PC-9 (cell line): ENCODE measurements around the gene NRSN1. TPM values are rescaled to one million over a fixed set of nuclear protein-coding genes. Genes with fewer than 3 reads are reported as not detected.

Source experiments
- BruUV-seq: library from RNA; stranded (reverse); fragments of 400-500 nt; replicated peaks from 2 replicates; lab custom pipeline; 2021; lab: Mats Ljungman, UMichigan
- CTCF ChIA-PET: fragments of 300-600 bp; sonication (Branson Sonifier 250); formaldehyde crosslinking; loops from one replicate; lab custom pipeline; 2022; ENCODE audit warnings: antibody characterized with exemption; lab: Charles Lee
- POLR2A ChIA-PET: fragments of 300-600 bp; sonication (Branson Sonifier 250); formaldehyde crosslinking; loops from one replicate; lab custom pipeline; 2022; ENCODE audit warnings: antibody characterized with exemption; ENCODE audit not compliant: unreplicated experiment; lab: Charles Lee
- DNase-seq, 2 experiments: peaks; one replicate each; pipeline versions ENCODE4 v3.0.0 to v3.0.0-alpha.2; 2015 to 2022; ENCODE audit warnings: mixed read lengths in 1 of 2
- H2AFZ ChIP-seq: fragments of 200-600 bp; sonication (generic); 2 replicates; pipeline ENCODE4 v1.8.1; 2017; ENCODE audit warnings: antibody characterized with exemption
- H3F3A ChIP-seq: fragments of 200-600 bp; sonication (generic); 2 replicates; pipeline ENCODE4 v1.8.1; 2017; ENCODE audit warnings: antibody characterized with exemption, mild to moderate bottlenecking, low read depth; ENCODE audit not compliant: insufficient read depth
- H3K27ac ChIP-seq: fragments of 200-600 bp; sonication (generic); 2 replicates; pipeline ENCODE4 v1.6.1; 2016; ENCODE audit warnings: mixed run types
- H3K27me3 ChIP-seq: fragments of 200-600 bp; sonication (generic); 2 replicates; pipeline ENCODE4 v1.6.1; 2016; ENCODE audit warnings: low read depth, mixed run types; ENCODE audit not compliant: insufficient read depth
- H3K36me3 ChIP-seq: fragments of 200-600 bp; sonication (generic); 2 replicates; pipeline ENCODE4 v1.6.1; 2016; ENCODE audit warnings: low read depth, mixed run types
- H3K4me1 ChIP-seq: fragments of 200-600 bp; sonication (generic); replicated peaks from 2 replicates; pipeline ENCODE4 v1.6.1; 2016; ENCODE audit warnings: mixed run types; ENCODE audit not compliant: insufficient read depth
- H3K4me2 ChIP-seq: fragments of 200-600 bp; sonication (generic); 2 replicates; pipeline ENCODE4 v1.6.1; 2017; ENCODE audit warnings: mixed run types
- H3K4me3 ChIP-seq: fragments of 200-600 bp; sonication (generic); 2 replicates; pipeline ENCODE4 v1.6.1; 2016; ENCODE audit warnings: mixed run types
- H3K79me2 ChIP-seq: fragments of 200-600 bp; sonication (generic); 2 replicates; pipeline ENCODE4 v1.6.1; 2017; ENCODE audit warnings: low read depth, mixed run types
- H3K9me2 ChIP-seq: fragments of 200-600 bp; sonication (generic); 2 replicates; pipeline ENCODE4 v1.8.1; 2017; ENCODE audit warnings: mild to moderate bottlenecking; ENCODE audit not compliant: insufficient read depth
- H3K9me3 ChIP-seq: fragments of 200-600 bp; sonication (generic); 2 replicates; pipeline ENCODE4 v1.8.1; 2016; ENCODE audit warnings: low read depth; ENCODE audit not compliant: insufficient read depth
- H4K20me1 ChIP-seq: fragments of 200-600 bp; sonication (generic); 2 replicates; pipeline ENCODE4 v1.8.1; 2017; ENCODE audit not compliant: insufficient read depth
- CTCF ChIP-seq: fragments of 200-600 bp; sonication (generic); conservative IDR thresholded peaks from 2 replicates; pipeline ENCODE4 v1.6.1; 2017; ENCODE audit warnings: mixed run types, antibody characterized with exemption, mild to moderate bottlenecking, moderate library complexity
- EZH2 ChIP-seq: fragments of 200-600 bp; sonication (generic); IDR thresholded peaks from 2 replicates; pipeline ENCODE4 v1.8.0; 2017; ENCODE audit warnings: antibody characterized with exemption, low read depth
- intact Hi-C: fragments of 100-400 bp; cut with micrococcal nuclease; formaldehyde crosslinking; loops from one replicate; pipeline ENCODE4 v1.10.0; 2022; ENCODE audit not compliant: unreplicated experiment
- total RNA-seq: library from RNA; stranded (reverse); gene quantifications from 2 replicates; pipeline ENCODE4 v1.2.3, GENCODE V29; 2021

Gene NRSN1
- total RNA-seq, 1 experiment from 2014 or later: not detected

- CTCF ChIA-PET: no interaction called here
- H3K4me1 ChIP-seq: no peaks in the 10 kb centered on the region
- no peak overlapping the region for H3K4me3 ChIP-seq
- H4K20me1 ChIP-seq: no peaks in the 10 kb centered on the region
- H3F3A ChIP-seq: no peaks in the 10 kb centered on the region
- peaks cover 3% of the 10 kb centered on the region; the same call in 1 of the 2 replicates for H3K27me3 ChIP-seq
- BruUV-seq: no TSS peak
- DNase-seq: no peak
- POLR2A ChIA-PET: no interaction called here
- intact Hi-C loops: no loop called here
- H3K79me2 ChIP-seq: no peaks in the 10 kb centered on the region
- H3K4me2 ChIP-seq: no peak overlapping the region
- H3K27ac ChIP-seq: no peak overlapping the region
- H2AFZ ChIP-seq: no peak overlapping the region
- no peaks in the 10 kb centered on the region for H3K9me3 ChIP-seq
- H3K9me2 ChIP-seq: no peaks in the 10 kb centered on the region
- TF ChIP-seq EZH2: no peak
- no peak for TF ChIP-seq CTCF
- no peaks in the 10 kb centered on the region for H3K36me3 ChIP-seq
Measured at GRCh38 chr6:24107294-24107693, 18.7 kb upstream of the NRSN1 start.

- Histone ChIP-seq H3K4me2 (no peak overlapping the region), H3K36me3 (no peaks in the 10 kb centered on the region), H3K4me3 (no peak overlapping the region), H3K27ac (no peak overlapping the region), H3K4me1 (no peaks in the 10 kb centered on the region), H3K27me3 (peaks cover 3% of the 10 kb centered on the region; the same call in 1 of the 2 replicates), H3K9me2 (no peaks in the 10 kb centered on the region), H2AFZ (no peak overlapping the region; the same call in 1 of the 2 replicates), H3K79me2 (no peaks in the 10 kb centered on the region), H3F3A (no peaks in the 10 kb centered on the region), H4K20me1 (no peaks in the 10 kb centered on the region), H3K9me3 (no peaks in the 10 kb centered on the region)
- CTCF ChIA-PET: no interaction called here
- intact Hi-C loops: no loop called here
- POLR2A ChIA-PET: no interaction called here
- no peak for DNase-seq
- TF ChIP-seq EZH2 (no peak), CTCF (no peak)
- BruUV-seq: no TSS peak
Measured at GRCh38 chr6:24108056-24108455, 18.0 kb upstream of the NRSN1 start.

DNA sequence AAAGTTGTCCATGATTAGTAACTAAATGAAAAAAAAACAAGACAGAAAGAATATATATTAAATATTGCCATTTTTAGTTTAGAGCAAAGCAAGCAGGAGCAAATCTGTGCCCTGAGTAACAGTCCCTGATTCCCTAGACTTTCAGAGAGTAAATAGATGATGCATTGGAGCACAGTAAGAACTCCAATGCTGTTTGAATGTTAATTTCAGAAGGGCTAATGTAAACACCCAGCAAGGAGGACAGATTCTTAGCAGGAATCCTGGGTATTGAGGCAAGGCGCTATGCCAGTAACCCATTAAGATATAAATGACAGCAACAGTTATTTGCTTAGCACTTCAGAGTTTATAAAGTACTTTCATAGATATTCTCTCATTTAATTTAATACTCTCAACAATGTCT is 15.6 kb upstream of the NRSN1 start:
- intact Hi-C loops: no loop called here
- POLR2A ChIA-PET: no interaction called here
- Histone ChIP-seq H4K20me1 (no peaks in the 10 kb centered on the region), H3K4me1 (no peaks in the 10 kb centered on the region), H3F3A (no peaks in the 10 kb centered on the region), H3K36me3 (no peaks in the 10 kb centered on the region), H3K79me2 (no peaks in the 10 kb centered on the region), H2AFZ (no peak overlapping the region), H3K9me3 (no peaks in the 10 kb centered on the region), H3K4me2 (no peak overlapping the region), H3K27me3 (peaks cover 5% of the 10 kb centered on the region; the same call in 1 of the 2 replicates), H3K27ac (no peak overlapping the region), H3K9me2 (no peaks in the 10 kb centered on the region), H3K4me3 (no peak overlapping the region)
- no peak for DNase-seq
- TF ChIP-seq EZH2 (no peak), CTCF (no peak)
- no TSS peak for BruUV-seq
- CTCF ChIA-PET: no interaction called here
